Stimulated activated CD4-positive, alpha-beta T cell treated with anti-CD3 and anti-CD28 coated beads, TNF-alpha, amount 100 ng/mL, for 1 hour (primary cell): ENCODE results near the gene G6PC1.

Experiments
- DNase-seq, 3 donors: peaks; one replicate each; pipeline ENCODE4 v3.0.0-alpha.2; 2020; ENCODE audit warnings: low read depth in 3 of 3, low spot score in 1 of 3

The G6PC1 gene

GRCh38 chr17:42937712-42938596 lies 37.4 kb downstream of the G6PC1 start:
- no peak for DNase-seq

- DNase-seq, result no peak
Measured at GRCh38 chr17:42944211-42944610, 43.6 kb downstream of the G6PC1 start.

GRCh38 chr17:42946812-42947211 lies 46.2 kb downstream of the G6PC1 start:
- DNase-seq, result no peak

- no peak for DNase-seq
Measured at GRCh38 chr17:42950044-42950783, 49.6 kb downstream of the G6PC1 start.
